Activated T-cell treated with anti-CD3 and anti-CD28 coated beads, Interleukin-2, amount 50 U/mL, for 24 hours (primary cell): ENCODE measurements around the gene RNF150.
"Not testable (repeated sequence)": the region's sequence is repeated elsewhere in the genome, so short reads cannot be mapped to it uniquely, and the experiment has no call there.

Source experiments
- DNase-seq: peaks from one replicate; pipeline ENCODE4 v3.0.0-alpha.2; 2020
- H3K27ac Mint-ChIP-seq: 2 replicates; pipeline ENCODE4 v1.8.0; 2020; ENCODE audit warnings: mild to moderate bottlenecking, mixed read lengths
- H3K27me3 Mint-ChIP-seq: 2 replicates; pipeline ENCODE4 v1.8.0; 2020; ENCODE audit warnings: mixed read lengths
- H3K36me3 Mint-ChIP-seq: 2 replicates; pipeline ENCODE4 v1.8.0; 2020; ENCODE audit warnings: low read depth, mixed read lengths
- H3K4me1 Mint-ChIP-seq: 2 replicates; pipeline ENCODE4 v1.8.0; 2020; ENCODE audit warnings: low read depth, mixed read lengths
- H3K4me3 Mint-ChIP-seq: 2 replicates; pipeline ENCODE4 v1.8.0; 2020; ENCODE audit warnings: mild to moderate bottlenecking, moderate library complexity, mixed read lengths
- H3K9me3 Mint-ChIP-seq: 2 replicates; pipeline ENCODE4 v1.8.0; 2020; ENCODE audit warnings: mixed read lengths

Gene RNF150

GRCh38 chr4:141075553-141075952 lies 57.7 kb downstream of the RNF150 start:
- Mint-ChIP-seq H3K36me3 (no peaks in the 10 kb centered on the region), H3K27me3 (no peaks in the 10 kb centered on the region), H3K27ac (no peak overlapping the region), H3K9me3 (no peaks in the 10 kb centered on the region), H3K4me3 (no peak overlapping the region), H3K4me1 (no peaks in the 10 kb centered on the region)
- no peak for DNase-seq

DNA sequence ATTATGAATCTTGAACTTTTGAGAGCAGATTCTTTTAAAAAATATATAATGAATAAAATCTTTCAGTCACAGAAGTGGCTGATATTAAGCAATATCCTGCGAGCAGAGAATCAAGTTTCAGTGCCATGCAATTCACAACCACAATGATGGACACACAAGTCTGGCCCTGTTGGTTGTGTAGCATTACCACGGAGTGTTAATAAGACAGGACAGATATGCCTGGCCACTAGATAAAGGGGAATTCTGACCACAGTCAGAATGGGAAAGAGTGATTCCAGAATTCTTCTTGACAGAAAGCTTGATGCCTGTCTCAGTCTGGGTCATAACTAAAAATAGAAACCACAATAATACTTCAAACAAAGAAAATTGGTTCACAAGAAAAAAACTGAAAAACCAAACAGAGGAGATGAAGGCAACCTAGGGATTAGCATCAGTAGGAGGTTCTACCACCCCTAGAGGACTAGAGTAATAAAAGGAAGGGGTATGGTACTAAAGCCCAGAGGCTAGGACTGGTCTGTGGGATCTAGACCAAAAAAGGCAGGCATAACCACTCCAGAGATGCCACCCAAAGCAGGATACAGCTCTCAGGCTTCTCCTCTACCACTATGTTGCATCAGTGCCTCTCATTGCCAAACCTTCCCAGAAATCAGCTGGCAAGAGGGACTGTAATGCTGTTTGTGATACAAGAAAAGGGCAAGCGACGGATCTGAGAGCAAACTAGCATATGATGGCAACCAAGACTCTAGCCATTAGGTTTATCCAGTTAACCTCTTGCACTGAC lies 59.0 kb downstream of the RNF150 start:
- no peaks in the 10 kb centered on the region for H3K4me1 Mint-ChIP-seq
- no peak overlapping the region for H3K27ac Mint-ChIP-seq
- no peaks in the 10 kb centered on the region for H3K36me3 Mint-ChIP-seq
- DNase-seq: no peak
- H3K9me3 Mint-ChIP-seq: no peaks in the 10 kb centered on the region
- H3K27me3 Mint-ChIP-seq: no peaks in the 10 kb centered on the region
- H3K4me3 Mint-ChIP-seq: no peak overlapping the region

- Mint-ChIP-seq H3K27me3 (no peaks in the 10 kb centered on the region), H3K27ac (no peak overlapping the region), H3K9me3 (no peaks in the 10 kb centered on the region), H3K4me3 (no peak overlapping the region), H3K36me3 (no peaks in the 10 kb centered on the region), H3K4me1 (no peaks in the 10 kb centered on the region)
- DNase-seq: no peak
These were observed 66.6 kb downstream of the RNF150 start for GRCh38 chr4:141066690-141067089.

- Mint-ChIP-seq H3K36me3 (no peaks in the 10 kb centered on the region), H3K9me3 (no peaks in the 10 kb centered on the region), H3K4me1 (no peaks in the 10 kb centered on the region), H3K4me3 (no peak overlapping the region), H3K27me3 (no peaks in the 10 kb centered on the region), H3K27ac (no peak overlapping the region)
- DNase-seq: no peak
These were observed 67.4 kb downstream of the RNF150 start for GRCh38 chr4:141065872-141066271.

DNA sequence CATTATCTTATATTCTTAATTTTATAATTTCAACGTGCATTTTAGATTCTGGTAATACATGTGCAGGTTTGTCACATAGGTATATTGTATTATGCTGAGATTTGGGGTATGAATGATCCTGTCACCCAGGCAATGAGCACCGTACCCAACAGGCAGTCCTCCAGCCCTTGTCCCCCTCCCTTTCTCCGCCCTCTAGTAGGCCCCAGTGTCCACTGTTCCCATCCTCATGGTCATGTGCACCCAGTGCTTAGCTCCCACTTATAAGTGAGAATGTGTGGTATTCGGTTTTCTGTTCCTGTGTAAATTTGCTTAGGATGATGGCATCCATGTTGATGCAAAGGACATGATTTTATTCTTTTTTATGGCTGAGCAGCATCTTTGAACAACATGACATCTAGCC lies 70.6 kb downstream of the RNF150 start:
- Mint-ChIP-seq H3K27ac (no peak overlapping the region), H3K4me1 (no peaks in the 10 kb centered on the region), H3K4me3 (no peak overlapping the region), H3K36me3 (no peaks in the 10 kb centered on the region), H3K27me3 (peaks cover 3% of the 10 kb centered on the region), H3K9me3 (no peaks in the 10 kb centered on the region)
- DNase-seq: no peak

DNA sequence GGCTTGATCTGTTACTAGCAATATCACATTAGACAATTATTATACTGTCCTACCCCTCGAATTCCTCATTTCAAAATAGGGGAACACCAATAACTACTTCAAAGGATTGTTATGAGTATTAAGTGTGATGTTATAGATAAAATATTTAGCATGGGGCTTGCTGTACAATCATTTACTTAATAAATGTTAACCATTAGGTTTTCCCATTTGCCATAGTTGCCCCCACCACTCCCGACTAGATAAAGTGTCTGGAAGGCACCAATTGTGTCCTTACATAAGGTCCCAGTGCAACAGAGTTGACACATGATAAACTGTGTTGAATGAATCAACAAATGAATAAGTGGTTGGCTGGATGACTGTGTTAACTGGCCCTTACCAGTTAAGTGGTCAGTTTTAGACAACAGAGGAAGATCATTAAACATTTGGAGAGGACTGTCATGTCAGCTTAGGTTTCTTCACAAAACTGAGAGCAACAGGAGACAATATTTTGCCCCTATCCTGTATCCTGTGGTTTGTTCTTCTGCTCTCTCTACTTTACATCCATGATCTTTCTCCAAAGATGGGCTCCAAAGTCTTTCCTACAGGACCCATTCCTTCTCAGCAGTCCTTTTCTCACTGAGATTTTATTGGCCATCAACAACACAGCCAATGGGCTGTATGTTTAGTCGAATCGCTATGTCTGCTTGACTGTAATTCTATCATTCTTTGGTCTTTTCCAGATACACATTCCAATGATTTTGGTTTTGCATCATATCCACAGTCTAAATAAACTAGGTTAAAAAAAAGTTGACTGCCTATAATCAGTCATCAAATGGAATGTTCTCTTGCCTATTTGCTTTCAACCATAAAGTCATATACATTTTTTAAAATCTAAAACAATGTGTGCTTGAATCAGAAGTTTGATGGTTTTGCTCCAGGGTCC lies 74.4 kb downstream of the RNF150 start:
- Mint-ChIP-seq H3K4me1 (no peaks in the 10 kb centered on the region), H3K27ac (no peak overlapping the region), H3K4me3 (no peak overlapping the region), H3K36me3 (no peaks in the 10 kb centered on the region), H3K27me3 (peaks cover 3% of the 10 kb centered on the region), H3K9me3 (no peaks in the 10 kb centered on the region)
- no peak for DNase-seq

- H3K27me3 Mint-ChIP-seq: peaks cover 3% of the 10 kb centered on the region
- no peak overlapping the region for H3K4me3 Mint-ChIP-seq
- H3K27ac Mint-ChIP-seq: no peak overlapping the region
- H3K36me3 Mint-ChIP-seq: no peaks in the 10 kb centered on the region
- H3K4me1 Mint-ChIP-seq: no peaks in the 10 kb centered on the region
- no peak for DNase-seq
- H3K9me3 Mint-ChIP-seq: no peaks in the 10 kb centered on the region
These were observed 75.7 kb downstream of the RNF150 start for GRCh38 chr4:141057582-141057981.

DNA sequence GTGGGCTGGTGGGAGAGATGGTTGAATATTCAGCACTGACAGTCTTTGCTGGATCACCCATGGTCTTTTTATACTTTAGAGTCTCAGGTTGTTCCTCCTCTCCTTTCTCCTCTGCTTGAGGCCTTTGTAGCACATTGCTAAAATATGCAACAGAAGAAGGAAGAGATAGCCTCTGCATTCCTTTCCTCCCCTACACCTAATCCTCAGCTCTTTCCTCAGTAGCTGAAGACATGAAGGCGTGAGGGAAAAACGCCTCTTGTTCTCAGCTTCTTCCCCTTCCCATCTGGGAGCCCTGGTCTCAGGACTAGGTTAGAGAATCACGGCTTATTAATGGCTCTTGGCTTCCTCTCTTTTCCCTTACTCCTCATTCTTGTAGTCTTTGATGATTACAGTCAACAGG lies 76.8 kb downstream of the RNF150 start:
- Mint-ChIP-seq H3K27me3 (peaks cover 3% of the 10 kb centered on the region), H3K4me1 (no peaks in the 10 kb centered on the region), H3K9me3 (peaks cover 6% of the 10 kb centered on the region), H3K4me3 (no peak overlapping the region), H3K36me3 (no peaks in the 10 kb centered on the region), H3K27ac (no peak overlapping the region)
- no peak for DNase-seq

DNA sequence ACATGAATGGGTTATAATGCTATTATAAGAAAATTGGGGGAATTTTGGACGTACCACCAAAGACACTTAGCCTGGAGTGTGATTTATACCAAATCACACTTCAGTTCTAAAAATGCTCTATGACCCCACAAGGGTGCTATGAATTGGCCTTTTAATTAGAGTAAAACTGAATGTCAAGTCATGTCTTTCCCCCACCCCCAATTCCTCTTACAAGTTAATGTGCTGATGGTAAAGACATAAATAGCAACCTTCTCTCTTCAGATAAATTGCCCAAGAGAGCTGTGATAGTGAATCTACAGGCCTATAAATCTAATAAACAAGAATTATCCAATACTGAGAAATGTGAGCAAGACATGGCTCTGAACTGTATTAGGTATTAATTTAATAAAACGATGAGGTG lies 78.8 kb downstream of the RNF150 start:
- peaks cover 15% of the 10 kb centered on the region for H3K9me3 Mint-ChIP-seq
- no peak overlapping the region for H3K27ac Mint-ChIP-seq
- no peaks in the 10 kb centered on the region for H3K36me3 Mint-ChIP-seq
- no peak for DNase-seq
- no peak overlapping the region for H3K4me3 Mint-ChIP-seq
- H3K4me1 Mint-ChIP-seq: no peaks in the 10 kb centered on the region
- no peaks in the 10 kb centered on the region for H3K27me3 Mint-ChIP-seq

DNA sequence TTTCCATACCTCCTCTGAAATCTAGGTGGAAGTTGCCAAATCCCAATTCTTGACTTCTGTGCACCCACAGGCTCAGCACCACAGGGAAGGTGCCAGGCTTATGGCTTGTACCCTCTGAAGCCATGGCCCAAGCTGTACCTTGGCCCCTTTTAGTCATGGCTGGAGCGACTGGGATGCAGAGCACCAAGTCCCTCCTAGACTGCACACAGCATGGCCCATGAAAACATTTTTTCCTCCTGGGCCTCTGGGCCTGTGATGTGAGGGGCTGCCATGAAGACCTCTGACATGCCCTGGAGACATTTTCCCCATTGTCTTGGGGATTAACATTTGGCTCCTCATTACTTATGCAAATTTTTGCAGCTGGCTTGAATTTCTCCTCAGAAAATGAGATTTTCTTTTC lies 82.3 kb downstream of the RNF150 start:
- not testable (repeated sequence) for H3K4me3 Mint-ChIP-seq, H3K27ac Mint-ChIP-seq, H3K36me3 Mint-ChIP-seq, DNase-seq, H3K27me3 Mint-ChIP-seq, H3K4me1 Mint-ChIP-seq
- peaks cover 15% of the 10 kb centered on the region for H3K9me3 Mint-ChIP-seq

GRCh38 chr4:141047228-141047884 lies 85.9 kb downstream of the RNF150 start:
- no peaks in the 10 kb centered on the region for H3K36me3 Mint-ChIP-seq
- H3K27me3 Mint-ChIP-seq: no peaks in the 10 kb centered on the region
- H3K9me3 Mint-ChIP-seq: peaks cover 15% of the 10 kb centered on the region
- H3K4me1 Mint-ChIP-seq: no peaks in the 10 kb centered on the region
- no peak overlapping the region for H3K27ac Mint-ChIP-seq
- DNase-seq: no peak
- H3K4me3 Mint-ChIP-seq: no peak overlapping the region

- H3K36me3 Mint-ChIP-seq: no peaks in the 10 kb centered on the region
- no peak overlapping the region for H3K4me3 Mint-ChIP-seq
- no peaks in the 10 kb centered on the region for H3K4me1 Mint-ChIP-seq
- no peak overlapping the region for H3K27ac Mint-ChIP-seq
- DNase-seq: no peak
- peaks cover 7% of the 10 kb centered on the region for H3K9me3 Mint-ChIP-seq
- H3K27me3 Mint-ChIP-seq: no peaks in the 10 kb centered on the region
These were observed 87.0 kb downstream of the RNF150 start for GRCh38 chr4:141046255-141046654.

- Mint-ChIP-seq H3K27ac (no peak overlapping the region), H3K4me3 (no peak overlapping the region), H3K9me3 (peaks cover 4% of the 10 kb centered on the region), H3K4me1 (no peaks in the 10 kb centered on the region), H3K36me3 (no peaks in the 10 kb centered on the region), H3K27me3 (no peaks in the 10 kb centered on the region)
- no peak for DNase-seq
These were observed 87.4 kb downstream of the RNF150 start for GRCh38 chr4:141045848-141046247.

- Mint-ChIP-seq H3K9me3 (no peaks in the 10 kb centered on the region), H3K4me1 (no peaks in the 10 kb centered on the region), H3K36me3 (no peaks in the 10 kb centered on the region), H3K27ac (no peak overlapping the region), H3K27me3 (no peaks in the 10 kb centered on the region), H3K4me3 (no peak overlapping the region)
- no peak for DNase-seq
These were observed 92.2 kb downstream of the RNF150 start for GRCh38 chr4:141041021-141041476.
